Central memory CD8-positive, alpha-beta T cell (primary cell): ENCODE measurements around the gene EGR1.
"Not testable (repeated sequence)": the region's sequence is repeated elsewhere in the genome, so short reads cannot be mapped to it uniquely, and the experiment has no call there.

Experiments used
- ATAC-seq: fragments of 150-1000 bp; cut with Tn5 transposase; replicated peaks from 2 replicates; pipeline ENCODE4 v1.10.0; 2022; ENCODE audit warnings: mild to moderate bottlenecking, moderate FRiP score, moderate number of reproducible peaks; ENCODE audit not compliant: poor library complexity, severe bottlenecking; ENCODE audit errors: extremely low read depth
- DNase-seq, 2 donors: peaks; one replicate each; pipeline ENCODE4 v3.0.0; 2021; ENCODE audit warnings: low spot score in 2 of 2
- H3K27ac Mint-ChIP-seq: one replicate; pipeline ENCODE4 v1.8.0; 2022; ENCODE audit warnings: low read depth, mild to moderate bottlenecking, moderate library complexity, mixed read lengths
- H3K27me3 Mint-ChIP-seq: one replicate; pipeline ENCODE4 v1.8.0; 2022; ENCODE audit warnings: mixed read lengths
- H3K36me3 Mint-ChIP-seq: one replicate; pipeline ENCODE4 v1.8.0; 2022; ENCODE audit warnings: mild to moderate bottlenecking, moderate library complexity, mixed read lengths; ENCODE audit not compliant: insufficient read depth
- H3K4me1 Mint-ChIP-seq: one replicate; pipeline ENCODE4 v1.8.0; 2022; ENCODE audit warnings: mixed read lengths
- H3K4me3 Mint-ChIP-seq: one replicate; pipeline ENCODE4 v1.8.0; 2022; ENCODE audit warnings: mild to moderate bottlenecking, moderate library complexity, mixed read lengths
- H3K9me3 Mint-ChIP-seq: one replicate; pipeline ENCODE4 v1.8.0; 2022; ENCODE audit warnings: mixed read lengths

Gene EGR1

GRCh38 chr5:138468133-138468965 is 3.1 kb downstream of the EGR1 start:
- no peaks in the 10 kb centered on the region for H3K9me3 Mint-ChIP-seq
- no peaks in the 10 kb centered on the region for H3K27me3 Mint-ChIP-seq
- no peak overlapping the region for H3K27ac Mint-ChIP-seq
- ATAC-seq = no peak
- no peak for DNase-seq
- peaks cover 15% of the 10 kb centered on the region for H3K36me3 Mint-ChIP-seq
- H3K4me3 Mint-ChIP-seq = peak overlapping the region; percentile 83
- H3K4me1 Mint-ChIP-seq = peaks cover 23% of the 10 kb centered on the region

- no peak overlapping the region for H3K27ac Mint-ChIP-seq
- peaks cover 23% of the 10 kb centered on the region for H3K4me1 Mint-ChIP-seq
- no peaks in the 10 kb centered on the region for H3K27me3 Mint-ChIP-seq
- peaks cover 10% of the 10 kb centered on the region for H3K36me3 Mint-ChIP-seq
- H3K4me3 Mint-ChIP-seq = no peak overlapping the region
- H3K9me3 Mint-ChIP-seq = no peaks in the 10 kb centered on the region
- DNase-seq (no peak), ATAC-seq (no peak)
Measured at GRCh38 chr5:138468966-138469539, 3.8 kb downstream of the EGR1 start.

GRCh38 chr5:138469540-138470321 is 4.5 kb downstream of the EGR1 start:
- H3K27me3 Mint-ChIP-seq = no peaks in the 10 kb centered on the region
- no peaks in the 10 kb centered on the region for H3K9me3 Mint-ChIP-seq
- DNase-seq (no peak), ATAC-seq (no peak)
- no peak overlapping the region for H3K27ac Mint-ChIP-seq
- H3K4me1 Mint-ChIP-seq = peaks cover 23% of the 10 kb centered on the region
- no peak overlapping the region for H3K4me3 Mint-ChIP-seq
- peaks cover 10% of the 10 kb centered on the region for H3K36me3 Mint-ChIP-seq

- Mint-ChIP-seq H3K27ac (no peak overlapping the region), H3K27me3 (no peaks in the 10 kb centered on the region), H3K36me3 (peaks cover 4% of the 10 kb centered on the region), H3K4me1 (peaks cover 23% of the 10 kb centered on the region), H3K9me3 (no peaks in the 10 kb centered on the region), H3K4me3 (no peak overlapping the region)
- ATAC-seq = no peak
- no peak for DNase-seq
Measured at GRCh38 chr5:138470322-138471051, 5.2 kb downstream of the EGR1 start.

- ATAC-seq = no peak
- H3K27ac Mint-ChIP-seq = no peak overlapping the region
- peaks cover 23% of the 10 kb centered on the region for H3K4me1 Mint-ChIP-seq
- no peak for DNase-seq
- H3K36me3 Mint-ChIP-seq = peaks cover 1% of the 10 kb centered on the region
- H3K9me3 Mint-ChIP-seq = no peaks in the 10 kb centered on the region
- peaks cover 4% of the 10 kb centered on the region for H3K27me3 Mint-ChIP-seq
- no peak overlapping the region for H3K4me3 Mint-ChIP-seq
Measured at GRCh38 chr5:138471052-138471361, 5.7 kb downstream of the EGR1 start.

GRCh38 chr5:138472353-138472752 is 7.1 kb downstream of the EGR1 start:
- no peak for ATAC-seq
- peaks cover 12% of the 10 kb centered on the region for H3K4me1 Mint-ChIP-seq
- no peak overlapping the region for H3K27ac Mint-ChIP-seq
- H3K4me3 Mint-ChIP-seq = no peak overlapping the region
- no peaks in the 10 kb centered on the region for H3K36me3 Mint-ChIP-seq
- peaks cover 17% of the 10 kb centered on the region for H3K27me3 Mint-ChIP-seq
- H3K9me3 Mint-ChIP-seq = no peaks in the 10 kb centered on the region
- DNase-seq = no peak

- not testable (repeated sequence) for H3K27ac Mint-ChIP-seq, DNase-seq, H3K9me3 Mint-ChIP-seq, H3K4me1 Mint-ChIP-seq, H3K36me3 Mint-ChIP-seq, H3K4me3 Mint-ChIP-seq, ATAC-seq
- H3K27me3 Mint-ChIP-seq = peaks cover 21% of the 10 kb centered on the region
Measured at GRCh38 chr5:138473151-138473550, 7.9 kb downstream of the EGR1 start.

- ATAC-seq = no peak
- no peak overlapping the region for H3K27ac Mint-ChIP-seq
- H3K4me1 Mint-ChIP-seq = no peaks in the 10 kb centered on the region
- no peak for DNase-seq
- H3K4me3 Mint-ChIP-seq = no peak overlapping the region
- no peaks in the 10 kb centered on the region for H3K36me3 Mint-ChIP-seq
- peaks cover 21% of the 10 kb centered on the region for H3K27me3 Mint-ChIP-seq
- H3K9me3 Mint-ChIP-seq = no peaks in the 10 kb centered on the region
Measured at GRCh38 chr5:138476918-138477317, 11.6 kb downstream of the EGR1 start.

GRCh38 chr5:138482638-138483037 is 17.4 kb downstream of the EGR1 start:
- no peaks in the 10 kb centered on the region for H3K36me3 Mint-ChIP-seq
- H3K27ac Mint-ChIP-seq = no peak overlapping the region
- peaks cover under 1% of the 10 kb centered on the region for H3K27me3 Mint-ChIP-seq
- H3K4me3 Mint-ChIP-seq = no peak overlapping the region
- H3K9me3 Mint-ChIP-seq = no peaks in the 10 kb centered on the region
- no peaks in the 10 kb centered on the region for H3K4me1 Mint-ChIP-seq
- ATAC-seq (no peak), DNase-seq (no peak)

- no peak for ATAC-seq
- H3K4me3 Mint-ChIP-seq = no peak overlapping the region
- H3K4me1 Mint-ChIP-seq = peaks cover 12% of the 10 kb centered on the region
- DNase-seq = no peak
- peaks cover 23% of the 10 kb centered on the region for H3K27me3 Mint-ChIP-seq
- no peak overlapping the region for H3K27ac Mint-ChIP-seq
- H3K36me3 Mint-ChIP-seq = peaks cover 7% of the 10 kb centered on the region
- no peaks in the 10 kb centered on the region for H3K9me3 Mint-ChIP-seq
Measured at GRCh38 chr5:138488481-138488945, 23.2 kb downstream of the EGR1 start.

- ATAC-seq (no peak), DNase-seq (no peak)
- Mint-ChIP-seq H3K4me1 (peaks cover 12% of the 10 kb centered on the region), H3K9me3 (no peaks in the 10 kb centered on the region), H3K27me3 (peaks cover 23% of the 10 kb centered on the region), H3K4me3 (no peak overlapping the region), H3K36me3 (peaks cover 7% of the 10 kb centered on the region), H3K27ac (no peak overlapping the region)
Measured at GRCh38 chr5:138489683-138490061, 24.4 kb downstream of the EGR1 start.

GRCh38 chr5:138490648-138491283 is 25.5 kb downstream of the EGR1 start:
- Mint-ChIP-seq H3K36me3 (peaks cover 10% of the 10 kb centered on the region), H3K27ac (no peak overlapping the region), H3K27me3 (peaks cover 23% of the 10 kb centered on the region), H3K4me1 (peaks cover 12% of the 10 kb centered on the region), H3K4me3 (peak overlapping the region; percentile 59), H3K9me3 (no peaks in the 10 kb centered on the region)
- ATAC-seq (no peak), DNase-seq (no peak)
